B cell (primary cell): ENCODE data around the gene CHRFAM7A.
"Not testable (repeated sequence)": the region's sequence is repeated elsewhere in the genome, so short reads cannot be mapped to it uniquely, and the experiment has no call there.

Source experiments
- EZH2 ChIP-seq: IDR thresholded peaks from 2 replicates; pipeline ENCODE4 v1.6.1; 2012; ENCODE audit warnings: borderline replicate concordance, low read depth, mild to moderate bottlenecking, moderate library complexity, low read length; ENCODE audit not compliant: insufficient read depth, poor library complexity, severe bottlenecking
- TF ChIP-seq, protein P1 (sequence below): fragments of 200-600 bp; IDR thresholded peaks from one replicate; pipeline ENCODE4 v1.8.0; 2022; ENCODE audit warnings: antibody characterized with exemption, mild to moderate bottlenecking

- TF ChIP-seq, protein P1, sequence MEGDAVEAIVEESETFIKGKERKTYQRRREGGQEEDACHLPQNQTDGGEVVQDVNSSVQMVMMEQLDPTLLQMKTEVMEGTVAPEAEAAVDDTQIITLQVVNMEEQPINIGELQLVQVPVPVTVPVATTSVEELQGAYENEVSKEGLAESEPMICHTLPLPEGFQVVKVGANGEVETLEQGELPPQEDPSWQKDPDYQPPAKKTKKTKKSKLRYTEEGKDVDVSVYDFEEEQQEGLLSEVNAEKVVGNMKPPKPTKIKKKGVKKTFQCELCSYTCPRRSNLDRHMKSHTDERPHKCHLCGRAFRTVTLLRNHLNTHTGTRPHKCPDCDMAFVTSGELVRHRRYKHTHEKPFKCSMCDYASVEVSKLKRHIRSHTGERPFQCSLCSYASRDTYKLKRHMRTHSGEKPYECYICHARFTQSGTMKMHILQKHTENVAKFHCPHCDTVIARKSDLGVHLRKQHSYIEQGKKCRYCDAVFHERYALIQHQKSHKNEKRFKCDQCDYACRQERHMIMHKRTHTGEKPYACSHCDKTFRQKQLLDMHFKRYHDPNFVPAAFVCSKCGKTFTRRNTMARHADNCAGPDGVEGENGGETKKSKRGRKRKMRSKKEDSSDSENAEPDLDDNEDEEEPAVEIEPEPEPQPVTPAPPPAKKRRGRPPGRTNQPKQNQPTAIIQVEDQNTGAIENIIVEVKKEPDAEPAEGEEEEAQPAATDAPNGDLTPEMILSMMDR = not testable (repeated sequence)
- TF ChIP-seq EZH2 = not testable (repeated sequence)
Observed at GRCh38 chr15:30321063-30321462, 72.3 kb downstream of the CHRFAM7A start.
